PC-9 (cell line): ENCODE data around the gene PGLYRP2.

Experiments used
- CTCF ChIP-seq: fragments of 200-600 bp; sonication (generic); conservative IDR thresholded peaks from 2 replicates; pipeline ENCODE4 v1.6.1; 2017; ENCODE audit warnings: mixed run types, antibody characterized with exemption, mild to moderate bottlenecking, moderate library complexity
- EZH2 ChIP-seq: fragments of 200-600 bp; sonication (generic); IDR thresholded peaks from 2 replicates; pipeline ENCODE4 v1.8.0; 2017; ENCODE audit warnings: antibody characterized with exemption, low read depth

- TF ChIP-seq CTCF = no peak
- no peak for TF ChIP-seq EZH2
Measured at GRCh38 chr19:15525291-15525690, 46.0 kb upstream of the PGLYRP2 start.
